ENCODE results near the gene RGMB.

GRCh38 chr5:98798847-98799246 lies 25.4 kb downstream of the RGMB start:
- TF ChIP-seq YY1 (IDR thresholded peaks at IDR 0.05; ENCODE audit: low read depth) (no peak), CEBPB (IDR thresholded peaks at IDR 0.05) (no peak)

All from Ishikawa (cell line).